Measurements from ENCODE around the gene IL2. TPM values are rescaled to one million over a fixed set of nuclear protein-coding genes. Genes with fewer than 3 reads are reported as not detected.
A peak's percentile ranks its signal among the peaks of the same experiment; 100 is the strongest.

Gene IL2
- total RNA-seq, 4 donors from 2014 or later, result not detected

- TF ChIP-seq EP300 (IDR thresholded peaks at IDR 0.05), result no peak
- TF ChIP-seq POLR2A (IDR thresholded peaks at IDR 0.05), result no peak
- TF ChIP-seq POLR2AphosphoS5 (IDR thresholded peaks at IDR 0.05), result no peak
- TF ChIP-seq CTCF (IDR thresholded peaks at IDR 0.05), result no peak
- no peak for DNase-seq (ENCODE audit: low spot score in 2 of 2)
- WGBS, result 93% methylated on average over 1 of the region's 1 CpG
- no peaks in the 10 kb centered on the region for H3K36me3 ChIP-seq
- H3K4me3 ChIP-seq, result no peak overlapping the region
- H3K4me1 ChIP-seq, result no peaks in the 10 kb centered on the region
- H3K9me3 ChIP-seq, result no peaks in the 10 kb centered on the region
- H3K27ac ChIP-seq, result no peak overlapping the region
- H3K27me3 ChIP-seq, result no peaks in the 10 kb centered on the region
These were observed 12.9 kb upstream of the IL2 start for GRCh38 chr4:122469457-122469856.

GRCh38 chr4:122458625-122459024, 2.1 kb upstream of the IL2 start:
- Histone ChIP-seq H3K27ac (no peak overlapping the region), H3K9me3 (no peaks in the 10 kb centered on the region), H3K4me1 (no peaks in the 10 kb centered on the region), H3K4me3 (peak overlapping the region; percentile 21), H3K27me3 (no peaks in the 10 kb centered on the region), H3K36me3 (no peaks in the 10 kb centered on the region)
- 28% methylated on average over 5 of the region's 5 CpGs for WGBS
- no peak for DNase-seq (ENCODE audit: low spot score in 2 of 2)
- TF ChIP-seq POLR2A (IDR thresholded peaks at IDR 0.05) (no peak), CTCF (IDR thresholded peaks at IDR 0.05) (no peak), EP300 (IDR thresholded peaks at IDR 0.05) (no peak), POLR2AphosphoS5 (IDR thresholded peaks at IDR 0.05) (no peak)

- no peaks in the 10 kb centered on the region for H3K9me3 ChIP-seq
- no peak overlapping the region for H3K4me3 ChIP-seq
- no peak overlapping the region for H3K27ac ChIP-seq
- H3K36me3 ChIP-seq, result no peaks in the 10 kb centered on the region
- TF ChIP-seq POLR2A (IDR thresholded peaks at IDR 0.05) (no peak), CTCF (IDR thresholded peaks at IDR 0.05) (no peak), EP300 (IDR thresholded peaks at IDR 0.05) (no peak), POLR2AphosphoS5 (IDR thresholded peaks at IDR 0.05) (no peak)
- H3K27me3 ChIP-seq, result no peaks in the 10 kb centered on the region
- no peaks in the 10 kb centered on the region for H3K4me1 ChIP-seq
- DNase-seq (ENCODE audit: low spot score in 2 of 2), result no peak
- WGBS, result 31% methylated on average over 1 of the region's 1 CpG
These were observed 3.0 kb downstream of the IL2 start for GRCh38 chr4:122453384-122453995.

GRCh38 chr4:122450847-122451246, 5.7 kb downstream of the IL2 start:
- H3K4me3 ChIP-seq, result no peak overlapping the region
- TF ChIP-seq POLR2A (IDR thresholded peaks at IDR 0.05) (no peak), CTCF (IDR thresholded peaks at IDR 0.05) (no peak), POLR2AphosphoS5 (IDR thresholded peaks at IDR 0.05) (no peak), EP300 (IDR thresholded peaks at IDR 0.05) (no peak)
- H3K27me3 ChIP-seq, result no peaks in the 10 kb centered on the region
- no peaks in the 10 kb centered on the region for H3K4me1 ChIP-seq
- no peak for DNase-seq (ENCODE audit: low spot score in 2 of 2)
- H3K36me3 ChIP-seq, result no peaks in the 10 kb centered on the region
- no peak overlapping the region for H3K27ac ChIP-seq
- no peaks in the 10 kb centered on the region for H3K9me3 ChIP-seq

- H3K36me3 ChIP-seq, result no peaks in the 10 kb centered on the region
- H3K9me3 ChIP-seq, result no peaks in the 10 kb centered on the region
- DNase-seq (ENCODE audit: low spot score in 2 of 2), result no peak
- no peak overlapping the region for H3K4me3 ChIP-seq
- WGBS, result 53% methylated on average over 3 of the region's 3 CpGs
- H3K27me3 ChIP-seq, result no peaks in the 10 kb centered on the region
- H3K4me1 ChIP-seq, result no peaks in the 10 kb centered on the region
- H3K27ac ChIP-seq, result no peak overlapping the region
- no peak for TF ChIP-seq POLR2AphosphoS5 (IDR thresholded peaks at IDR 0.05)
These were observed 22.2 kb downstream of the IL2 start for GRCh38 chr4:122434285-122434684.

DNA sequence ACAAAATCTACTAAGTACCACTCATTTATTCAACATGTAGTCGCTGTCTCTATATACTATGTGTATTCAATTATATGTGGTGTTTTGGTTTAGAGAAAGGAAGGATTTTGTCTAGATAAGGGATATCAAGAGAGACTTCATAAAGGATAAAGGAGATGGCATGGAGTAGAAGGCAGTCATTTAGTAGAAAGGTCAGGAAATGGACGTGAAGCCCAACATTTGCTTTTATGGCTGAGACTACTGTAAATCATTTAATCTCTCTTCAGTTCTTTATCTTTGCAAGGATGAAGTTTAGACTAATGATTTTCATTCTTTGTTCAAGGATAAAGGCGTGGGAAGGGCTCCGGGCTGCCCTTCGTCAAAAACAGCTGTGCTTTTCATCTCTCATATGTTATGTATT, 25.2 kb downstream of the IL2 start:
- H3K27ac ChIP-seq, result no peak overlapping the region
- 52% methylated on average over 5 of the region's 5 CpGs for WGBS
- no peaks in the 10 kb centered on the region for H3K9me3 ChIP-seq
- no peaks in the 10 kb centered on the region for H3K27me3 ChIP-seq
- no peak overlapping the region for H3K4me3 ChIP-seq
- no peaks in the 10 kb centered on the region for H3K4me1 ChIP-seq
- DNase-seq (ENCODE audit: low spot score in 2 of 2), result no peak
- H3K36me3 ChIP-seq, result no peaks in the 10 kb centered on the region
- TF ChIP-seq CTCF (IDR thresholded peaks at IDR 0.05) (no peak), POLR2A (IDR thresholded peaks at IDR 0.05) (no peak), POLR2AphosphoS5 (IDR thresholded peaks at IDR 0.05) (no peak), EP300 (IDR thresholded peaks at IDR 0.05) (no peak)
